NCI-H1694 treated with DMSO at 0.1 percent for 48 hours (cell line): ENCODE results near the gene RGPD5.
"Not testable (repeated sequence)": the region's sequence is repeated elsewhere in the genome, so short reads cannot be mapped to it uniquely, and the experiment has no call there.

Experiments used
- DNase-seq: peaks from one replicate; lab custom pipeline; 2025; lab: John Stamatoyannopoulos, UW

Gene RGPD5

DNA sequence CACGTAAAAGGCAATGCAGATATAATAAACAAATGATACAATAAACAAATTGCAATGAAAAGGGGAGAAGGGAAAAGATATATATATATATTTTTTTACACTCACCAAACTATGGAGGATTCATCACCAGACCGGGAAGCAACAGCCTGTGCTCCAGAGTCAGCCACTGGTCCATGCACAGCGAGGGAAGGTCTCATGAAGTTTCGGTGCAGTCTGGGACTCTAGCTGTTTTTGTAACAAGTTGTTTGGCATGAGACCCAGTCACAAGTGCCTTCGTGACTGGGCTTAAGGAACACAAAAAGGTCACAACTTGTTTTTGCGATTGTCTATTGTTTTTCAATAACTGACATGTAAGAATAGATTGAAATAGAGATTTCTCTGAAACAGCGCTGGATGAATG lies 99.6 kb downstream of the RGPD5 start:
- DNase-seq = not testable (repeated sequence)

DNA sequence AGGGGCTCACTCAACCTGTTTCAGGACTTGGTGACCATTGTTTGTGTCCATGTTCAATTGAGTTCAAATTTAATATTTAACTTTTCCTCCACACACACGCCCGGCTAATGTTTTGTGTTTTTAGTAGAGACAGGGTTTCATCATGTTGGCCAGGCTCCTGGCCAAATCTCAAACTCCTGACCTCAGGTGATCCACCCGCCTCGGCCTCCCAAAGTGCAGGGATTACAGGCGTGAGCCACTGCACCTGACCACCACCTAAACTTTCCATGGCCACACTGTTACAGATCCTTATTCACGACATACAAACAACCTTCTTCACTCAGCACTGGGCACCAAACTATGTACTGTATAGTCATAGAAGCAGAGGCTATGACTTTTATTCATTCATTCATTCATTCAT lies 100.0 kb downstream of the RGPD5 start:
- DNase-seq = not testable (repeated sequence)

DNA sequence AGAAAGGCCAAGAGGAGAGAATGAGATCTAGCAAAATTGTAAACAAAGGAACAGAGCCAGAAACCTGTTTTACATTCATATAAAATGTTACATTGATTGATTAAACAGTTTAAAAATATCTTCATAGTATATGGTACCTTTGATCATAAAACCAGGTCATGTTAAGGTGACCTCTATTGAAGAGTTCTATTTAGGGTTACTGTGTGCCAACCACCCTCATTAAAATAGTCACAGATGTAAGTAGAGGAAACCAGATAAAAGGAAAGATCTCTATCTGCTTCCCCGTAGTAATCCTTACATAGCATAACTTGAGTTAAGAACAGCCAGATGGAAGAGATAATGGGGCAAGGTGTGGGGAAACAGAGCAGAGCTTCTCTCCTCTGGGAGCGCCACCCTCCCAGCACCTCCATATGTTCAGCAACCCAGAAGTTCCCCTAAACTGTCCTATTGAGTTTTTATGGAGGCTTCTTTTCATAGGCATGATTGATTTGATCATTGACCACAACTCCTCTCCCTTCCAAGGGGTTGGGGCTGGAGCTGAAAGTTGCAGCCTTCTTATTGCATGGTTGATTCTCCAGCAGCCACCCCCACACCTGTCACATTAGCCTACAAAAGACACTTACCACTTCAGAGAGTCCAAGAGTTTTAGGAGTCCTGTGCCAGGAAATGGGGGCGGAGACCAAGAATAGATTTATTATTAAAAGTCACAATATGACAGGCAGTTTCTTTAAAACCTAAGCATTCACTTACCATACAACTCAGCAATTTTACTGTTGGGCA lies 101.2 kb downstream of the RGPD5 start:
- DNase-seq = not testable (repeated sequence)

DNA sequence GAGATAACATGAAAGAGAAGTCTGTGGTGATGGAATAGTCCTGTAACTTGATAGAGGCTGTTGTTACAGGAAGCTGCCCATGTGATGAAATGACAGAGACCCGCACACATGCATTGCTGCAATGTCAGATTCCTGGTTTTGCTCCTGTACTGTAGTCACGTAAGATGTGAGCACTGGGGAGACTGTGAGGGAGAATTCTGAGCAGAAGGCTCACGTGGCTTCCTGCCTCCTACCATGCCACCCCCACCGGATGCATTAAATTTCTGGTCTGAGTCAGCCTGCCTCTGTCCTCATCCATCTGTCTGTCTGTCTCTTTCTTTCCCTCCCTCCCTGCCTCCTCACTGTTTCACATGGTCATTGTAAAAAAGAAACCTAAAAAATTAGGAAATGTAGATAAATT lies 102.1 kb downstream of the RGPD5 start:
- not testable (repeated sequence) for DNase-seq

DNA sequence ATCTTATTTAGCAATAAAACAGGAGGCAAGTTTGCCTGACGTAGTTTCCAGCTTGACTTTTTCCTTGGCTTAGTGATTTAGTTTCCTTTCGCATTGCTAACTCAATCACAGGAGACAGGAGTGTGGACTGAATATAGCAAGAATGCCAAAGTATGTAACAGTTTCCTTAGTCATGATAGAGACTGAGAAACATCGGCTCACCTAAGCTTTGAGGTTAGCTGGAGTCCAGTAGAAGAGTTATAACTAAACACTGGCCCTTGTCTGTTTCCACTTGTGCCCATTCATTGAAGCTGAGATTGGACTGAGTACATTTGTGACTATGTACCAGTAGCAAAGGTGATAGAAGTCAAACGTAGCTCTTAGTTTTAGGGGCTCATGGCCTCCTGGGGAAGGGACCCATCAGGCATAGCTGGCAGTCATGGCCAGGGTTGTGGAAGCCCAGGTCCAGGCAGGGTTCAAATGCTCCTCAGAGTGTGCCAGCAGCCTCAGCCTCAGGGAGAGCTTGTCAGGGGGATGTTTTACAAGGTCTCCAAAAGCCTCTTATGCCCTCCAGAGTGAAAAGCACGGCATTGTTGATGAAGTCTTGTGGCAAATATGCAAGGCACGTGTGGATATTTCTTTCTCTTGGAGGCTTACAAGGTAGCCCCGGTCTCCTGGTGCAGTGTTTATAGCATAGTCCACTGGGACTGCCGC lies 103.8 kb downstream of the RGPD5 start:
- DNase-seq = not testable (repeated sequence)

DNA sequence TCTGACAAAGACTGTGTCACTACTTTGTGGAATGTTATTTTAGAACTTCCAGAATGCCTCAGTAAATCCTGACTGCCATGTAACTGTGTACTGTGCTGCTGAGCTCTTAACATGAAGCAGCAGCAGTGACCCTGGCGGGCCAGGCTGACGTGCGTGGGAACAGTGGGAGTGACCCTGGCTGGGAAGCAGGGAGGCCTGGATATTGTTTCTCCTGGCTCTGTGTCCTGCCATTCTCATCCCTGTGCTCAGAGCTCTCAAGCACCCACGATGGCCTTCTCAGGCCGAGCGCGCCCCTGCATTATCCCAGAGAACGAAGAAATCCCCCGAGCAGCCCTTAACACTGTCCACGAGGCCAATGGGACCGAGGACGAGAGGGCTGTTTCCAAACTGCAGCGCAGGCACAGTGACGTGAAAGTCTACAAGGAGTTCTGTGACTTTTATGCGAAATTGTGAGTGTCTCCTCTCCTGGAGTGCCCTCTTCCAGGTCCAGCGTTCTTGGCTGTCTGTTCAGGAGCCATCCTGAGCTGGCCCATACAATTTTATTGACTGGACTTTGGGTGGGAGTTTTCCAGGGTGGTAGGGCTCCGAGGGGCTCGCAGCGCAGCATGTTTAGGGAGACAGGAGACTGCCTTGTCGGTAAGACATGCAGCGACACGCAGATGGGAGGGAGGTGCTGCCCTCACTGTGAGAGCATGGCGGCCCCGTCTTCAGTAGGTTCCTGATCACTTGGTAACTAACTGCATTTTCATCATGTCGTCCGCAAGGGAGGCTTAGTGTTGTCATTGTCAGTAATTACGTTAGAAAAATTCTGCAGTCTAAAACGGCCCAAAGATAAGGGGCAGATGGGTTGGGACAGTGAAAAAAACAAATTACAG lies 104.6 kb downstream of the RGPD5 start, which contains the start of gene LIMS3:
Gene LIMS3 (plus strand): TSS at position 227 of the 875 bp plus-strand sequence. CDS start 41 bp downstream, at position 268.
- not testable (repeated sequence) for DNase-seq

DNA sequence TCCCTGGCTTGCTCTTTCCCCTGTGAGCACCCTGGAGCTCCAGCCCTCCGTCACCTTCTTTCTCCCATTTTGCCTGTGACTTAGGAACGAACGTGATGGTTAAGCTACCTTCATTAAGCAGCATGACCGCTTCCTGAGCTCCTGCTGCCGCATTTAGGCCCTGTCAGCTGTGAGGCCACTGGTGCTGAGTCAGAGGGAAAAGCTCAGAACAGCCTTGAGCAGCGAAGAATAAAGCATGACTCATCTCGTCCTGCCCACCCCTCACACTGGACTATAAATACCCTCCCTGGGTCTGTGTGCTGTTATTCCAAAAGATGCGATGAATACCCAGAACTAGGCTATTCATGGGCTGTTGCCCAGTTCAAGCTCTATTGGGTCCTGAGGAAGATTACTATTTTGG lies 111.7 kb downstream of the RGPD5 start:
- DNase-seq = not testable (repeated sequence)
